Neutrophil (primary cell): ENCODE results near the gene RAI14.

Experiments used
- H3K27ac ChIP-seq: fragments of 200-600 bp; sonication (generic); 2 replicates; pipeline ENCODE4 v1.5.1; 2016; ENCODE audit warnings: mild to moderate bottlenecking, moderate library complexity
- H3K27me3 ChIP-seq: fragments of 200-600 bp; sonication (generic); 2 replicates; pipeline ENCODE4 v1.6.0; 2016; ENCODE audit warnings: mild to moderate bottlenecking
- H3K36me3 ChIP-seq: fragments of 200-600 bp; sonication (generic); 2 replicates; pipeline ENCODE4 v1.5.1; 2017
- H3K4me1 ChIP-seq, 2 experiments: fragments of 200-600 bp in 1 of 2; sonication (generic) in 1 of 2; 1 replicate in 1 of 2; 2 replicates in 1 of 2; pipeline versions ENCODE4 v1.5.1 to v1.6.1; 2013 to 2016; ENCODE audit warnings: low read depth in 1 of 2, low read length in 1 of 2, mild to moderate bottlenecking in 1 of 2, moderate library complexity in 1 of 2; ENCODE audit not compliant: control insufficient read depth in 1 of 2, insufficient read depth in 1 of 2
- H3K4me3 ChIP-seq, 2 experiments: fragments of 200-600 bp in 1 of 2; sonication (generic) in 1 of 2; 1 replicate in 1 of 2; 2 replicates in 1 of 2; pipeline ENCODE4 v1.5.1; 2013 to 2016; ENCODE audit warnings: low read depth in 1 of 2, low read length in 1 of 2, mild to moderate bottlenecking in 1 of 2, moderate library complexity in 1 of 2
- H3K9me3 ChIP-seq: fragments of 200-600 bp; sonication (generic); 2 replicates; pipeline ENCODE4 v1.5.1; 2016
- CTCF ChIP-seq: fragments of 200-600 bp; sonication (generic); IDR thresholded peaks from 2 replicates; pipeline ENCODE4 v1.5.1; 2016; ENCODE audit warnings: antibody characterized with exemption

RAI14 gene

GRCh38 chr5:34622098-34622400 lies 34.1 kb upstream of the RAI14 start:
- no peak for TF ChIP-seq CTCF
- Histone ChIP-seq H3K9me3 (no peaks in the 10 kb centered on the region), H3K4me3 (no peak overlapping the region), H3K4me1 (no peaks in the 10 kb centered on the region), H3K27ac (no peak overlapping the region), H3K36me3 (no peaks in the 10 kb centered on the region), H3K27me3 (no peaks in the 10 kb centered on the region)

GRCh38 chr5:34624691-34625090 lies 31.4 kb upstream of the RAI14 start:
- no peak for TF ChIP-seq CTCF
- Histone ChIP-seq H3K27me3 (no peaks in the 10 kb centered on the region), H3K4me1 (no peaks in the 10 kb centered on the region)

DNA sequence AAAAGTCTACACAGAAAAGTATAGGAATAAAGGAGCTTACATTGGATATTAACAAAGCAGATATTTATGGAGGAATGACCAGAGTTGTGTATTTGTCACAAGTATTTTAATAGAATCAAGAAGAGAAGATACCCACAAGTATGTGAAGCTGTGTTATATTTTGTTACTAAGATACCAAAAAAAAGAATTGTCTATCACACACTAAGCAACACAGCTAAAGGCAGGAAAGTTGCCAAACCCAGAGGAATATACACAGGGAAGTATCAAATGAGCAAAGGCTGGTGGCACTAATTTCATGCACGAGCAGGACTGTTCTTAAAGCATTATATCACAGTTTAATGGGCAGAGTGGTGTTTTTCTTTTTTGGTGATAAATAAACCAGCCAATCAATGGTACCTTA lies 30.9 kb upstream of the RAI14 start:
- H3K4me3 ChIP-seq, result no peak overlapping the region
- H3K27ac ChIP-seq, result no peak overlapping the region
- H3K27me3 ChIP-seq, result no peaks in the 10 kb centered on the region
- TF ChIP-seq CTCF, result no peak
- H3K9me3 ChIP-seq, result no peaks in the 10 kb centered on the region
- no peaks in the 10 kb centered on the region for H3K4me1 ChIP-seq
- no peaks in the 10 kb centered on the region for H3K36me3 ChIP-seq

More at GRCh38 chr5:34624691-34625090, 31.4 kb upstream of the RAI14 start:
- Histone ChIP-seq H3K4me3 (no peak overlapping the region), H3K36me3 (no peaks in the 10 kb centered on the region), H3K9me3 (no peaks in the 10 kb centered on the region), H3K27ac (no peak overlapping the region)

GRCh38 chr5:34626036-34626435 lies 30.1 kb upstream of the RAI14 start:
- Histone ChIP-seq H3K9me3 (no peaks in the 10 kb centered on the region), H3K27ac (no peak overlapping the region), H3K4me3 (no peak overlapping the region), H3K4me1 (no peaks in the 10 kb centered on the region), H3K36me3 (no peaks in the 10 kb centered on the region), H3K27me3 (no peaks in the 10 kb centered on the region)
- TF ChIP-seq CTCF, result no peak

DNA sequence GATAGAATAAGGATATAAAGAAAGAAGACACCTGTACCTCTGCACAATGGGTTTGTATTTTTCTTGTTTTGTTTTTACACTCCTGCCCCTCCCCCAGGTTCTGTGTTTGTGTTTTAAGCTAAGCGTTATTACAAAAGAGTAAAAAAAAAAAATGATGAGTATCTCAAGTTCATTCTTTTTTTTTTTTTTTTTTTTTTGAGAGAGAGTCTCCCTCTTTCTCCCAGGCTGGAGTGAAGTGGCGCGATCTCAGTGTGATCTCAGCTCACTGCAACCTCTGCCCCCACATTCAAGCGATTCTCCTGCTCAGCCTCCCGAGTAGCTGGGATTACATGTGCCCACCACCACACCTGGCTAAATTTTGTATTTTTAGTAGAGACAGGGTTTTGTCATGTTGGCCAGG lies 29.4 kb upstream of the RAI14 start:
- H3K4me1 ChIP-seq, result no peaks in the 10 kb centered on the region
- no peaks in the 10 kb centered on the region for H3K27me3 ChIP-seq
- H3K36me3 ChIP-seq, result no peaks in the 10 kb centered on the region
- no peaks in the 10 kb centered on the region for H3K9me3 ChIP-seq
- TF ChIP-seq CTCF, result no peak
- no peak overlapping the region for H3K27ac ChIP-seq
- no peak overlapping the region for H3K4me3 ChIP-seq

DNA sequence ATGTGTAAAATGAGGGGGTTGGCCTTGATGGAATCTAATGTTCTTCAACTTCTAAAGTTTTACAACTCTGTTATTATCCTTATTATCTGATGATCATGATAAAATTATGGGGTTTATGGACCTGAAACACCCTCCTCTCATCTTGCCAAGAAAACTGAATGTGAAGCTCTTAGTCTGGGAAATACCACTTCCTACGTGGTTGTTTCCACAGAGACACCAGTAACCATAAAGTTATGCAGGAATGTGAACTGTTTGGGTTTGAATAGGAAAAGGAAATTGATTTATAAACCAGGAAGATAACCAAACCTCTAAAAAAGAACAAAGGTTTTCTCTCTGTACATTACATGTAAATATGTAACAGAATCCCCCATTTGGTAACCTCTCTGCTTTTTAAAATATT lies 28.3 kb upstream of the RAI14 start:
- Histone ChIP-seq H3K36me3 (no peaks in the 10 kb centered on the region), H3K4me1 (no peaks in the 10 kb centered on the region), H3K4me3 (no peak overlapping the region), H3K27ac (no peak overlapping the region), H3K9me3 (no peaks in the 10 kb centered on the region), H3K27me3 (no peaks in the 10 kb centered on the region)
- TF ChIP-seq CTCF, result no peak
